Suprapubic skin (tissue), 4 donors: ENCODE results near the gene BANP.
"Not testable (repeated sequence)": the region's sequence is repeated elsewhere in the genome, so short reads cannot be mapped to it uniquely, and the experiment has no call there.

Source experiments
- EP300 ChIP-seq: sonication (generic); formaldehyde crosslinking; IDR thresholded peaks from one replicate; pipeline ENCODE4 v1.6.1; 2017; ENCODE audit warnings: antibody characterized with exemption
- POLR2A ChIP-seq, 2 donors: fragments of 450-650 bp; IDR thresholded peaks; one replicate each; pipeline ENCODE4 v1.6.1; 2017; ENCODE audit warnings: antibody characterized with exemption in 2 of 2, mild to moderate bottlenecking in 2 of 2, moderate library complexity in 2 of 2
- POLR2AphosphoS5 ChIP-seq, 3 donors: sonication (generic); formaldehyde crosslinking; IDR thresholded peaks; one replicate each; pipeline ENCODE4 v1.6.1; 2017; ENCODE audit warnings: antibody characterized with exemption in 3 of 3
- TF ChIP-seq, protein P1 (sequence below), 2 donors: fragments of 200-600 bp in 1 of 2; fragments of 450-650 bp in 1 of 2; sonication (generic) in 1 of 2; IDR thresholded peaks; one replicate each; pipeline ENCODE4 v1.5.1; 2016 to 2019; ENCODE audit warnings: antibody characterized with exemption in 2 of 2, mild to moderate bottlenecking in 1 of 2, moderate library complexity in 1 of 2

- TF ChIP-seq, protein P1, sequence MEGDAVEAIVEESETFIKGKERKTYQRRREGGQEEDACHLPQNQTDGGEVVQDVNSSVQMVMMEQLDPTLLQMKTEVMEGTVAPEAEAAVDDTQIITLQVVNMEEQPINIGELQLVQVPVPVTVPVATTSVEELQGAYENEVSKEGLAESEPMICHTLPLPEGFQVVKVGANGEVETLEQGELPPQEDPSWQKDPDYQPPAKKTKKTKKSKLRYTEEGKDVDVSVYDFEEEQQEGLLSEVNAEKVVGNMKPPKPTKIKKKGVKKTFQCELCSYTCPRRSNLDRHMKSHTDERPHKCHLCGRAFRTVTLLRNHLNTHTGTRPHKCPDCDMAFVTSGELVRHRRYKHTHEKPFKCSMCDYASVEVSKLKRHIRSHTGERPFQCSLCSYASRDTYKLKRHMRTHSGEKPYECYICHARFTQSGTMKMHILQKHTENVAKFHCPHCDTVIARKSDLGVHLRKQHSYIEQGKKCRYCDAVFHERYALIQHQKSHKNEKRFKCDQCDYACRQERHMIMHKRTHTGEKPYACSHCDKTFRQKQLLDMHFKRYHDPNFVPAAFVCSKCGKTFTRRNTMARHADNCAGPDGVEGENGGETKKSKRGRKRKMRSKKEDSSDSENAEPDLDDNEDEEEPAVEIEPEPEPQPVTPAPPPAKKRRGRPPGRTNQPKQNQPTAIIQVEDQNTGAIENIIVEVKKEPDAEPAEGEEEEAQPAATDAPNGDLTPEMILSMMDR (IDR thresholded peaks at IDR 0.05), result not testable (repeated sequence)
- TF ChIP-seq POLR2AphosphoS5 (IDR thresholded peaks at IDR 0.05); POLR2A (IDR thresholded peaks at IDR 0.05); EP300: not testable (repeated sequence)
These were observed 92.9 kb downstream of the BANP start for GRCh38 chr16:88044121-88044581.
